Measurements from ENCODE around the gene PRR20G. TPM values are rescaled to one million over a fixed set of nuclear protein-coding genes. Genes with fewer than 3 reads are reported as not detected.

Gene PRR20G
- total RNA-seq, 2 experiments from 2014 or later = not detected

- ChIA-PET POLR2A (no interaction called here), CTCF (no interaction called here)
These were observed 22.9 kb downstream of the PRR20G start for GRCh38 chr3:127264794-127265514.

GRCh38 chr3:127264292-127264691, 23.6 kb downstream of the PRR20G start:
- POLR2A ChIA-PET = no interaction called here
- CTCF ChIA-PET = no interaction called here

GRCh38 chr3:127263586-127264231, 24.1 kb downstream of the PRR20G start:
- ChIA-PET POLR2A (no interaction called here), CTCF (no interaction called here)

- ChIA-PET POLR2A (no interaction called here), CTCF (no interaction called here)
These were observed 24.8 kb downstream of the PRR20G start for GRCh38 chr3:127263037-127263436.

GRCh38 chr3:127262533-127262932, 25.3 kb downstream of the PRR20G start:
- CTCF ChIA-PET = no interaction called here
- POLR2A ChIA-PET = no interaction called here

GRCh38 chr3:127261925-127262324, 25.9 kb downstream of the PRR20G start:
- POLR2A ChIA-PET = no interaction called here
- CTCF ChIA-PET = no interaction called here

GRCh38 chr3:127260826-127261555, 26.9 kb downstream of the PRR20G start:
- ChIA-PET CTCF (no interaction called here), POLR2A (no interaction called here)

- ChIA-PET CTCF (no interaction called here), POLR2A (no interaction called here)
These were observed 27.4 kb downstream of the PRR20G start for GRCh38 chr3:127260416-127260815.

GRCh38 chr3:127259882-127260281, 28.0 kb downstream of the PRR20G start:
- ChIA-PET POLR2A (no interaction called here), CTCF (no interaction called here)

GRCh38 chr3:127258733-127259132, 29.1 kb downstream of the PRR20G start:
- ChIA-PET POLR2A (no interaction called here), CTCF (interaction anchor here (0.6 kb wide), 1 partner anchor 285 kb away, joined by 3 read pairs; no protein-coding TSS in a partner anchor)

- ChIA-PET CTCF (no interaction called here), POLR2A (no interaction called here)
These were observed 30.5 kb downstream of the PRR20G start for GRCh38 chr3:127257351-127257750.

GRCh38 chr3:127256733-127257271, 31.0 kb downstream of the PRR20G start:
- CTCF ChIA-PET = no interaction called here
- POLR2A ChIA-PET = no interaction called here

GRCh38 chr3:127256138-127256537, 31.7 kb downstream of the PRR20G start:
- POLR2A ChIA-PET = no interaction called here

GRCh38 chr3:127255516-127255915, 32.3 kb downstream of the PRR20G start:
- ChIA-PET CTCF (no interaction called here), POLR2A (no interaction called here)

More at GRCh38 chr3:127256138-127256537, 31.7 kb downstream of the PRR20G start:
- CTCF ChIA-PET = no interaction called here

- ChIA-PET CTCF (no interaction called here), POLR2A (no interaction called here)
These were observed 33.1 kb downstream of the PRR20G start for GRCh38 chr3:127254730-127255129.

GRCh38 chr3:127254033-127254644, 33.7 kb downstream of the PRR20G start:
- ChIA-PET CTCF (no interaction called here), POLR2A (no interaction called here)

- ChIA-PET POLR2A (no interaction called here), CTCF (no interaction called here)
These were observed 34.4 kb downstream of the PRR20G start for GRCh38 chr3:127253491-127253890.

GRCh38 chr3:127252446-127252845, 35.4 kb downstream of the PRR20G start:
- CTCF ChIA-PET = no interaction called here
- POLR2A ChIA-PET = no interaction called here

- ChIA-PET POLR2A (no interaction called here), CTCF (interaction anchor here (0.7 kb wide), 1 partner anchor 20 kb away, joined by 4 read pairs; no protein-coding TSS in a partner anchor)
These were observed 37.8 kb downstream of the PRR20G start for GRCh38 chr3:127250032-127250431.

GRCh38 chr3:127247292-127247691, 40.6 kb downstream of the PRR20G start:
- ChIA-PET CTCF (no interaction called here), POLR2A (no interaction called here)

- CTCF ChIA-PET = no interaction called here
These were observed 49.2 kb downstream of the PRR20G start for GRCh38 chr3:127238602-127239001.

More at GRCh38 chr3:127238602-127239001, 49.2 kb downstream of the PRR20G start:
- POLR2A ChIA-PET = no interaction called here
